NCI-H82 treated with DMSO at 0.1 percent for 48 hours (cell line): ENCODE results near the gene FHIT.

ENCODE experiments used
- DNase-seq: peaks from one replicate; lab custom pipeline; 2025; ENCODE audit not compliant: unreplicated experiment; lab: John Stamatoyannopoulos, UW

The FHIT gene

DNA sequence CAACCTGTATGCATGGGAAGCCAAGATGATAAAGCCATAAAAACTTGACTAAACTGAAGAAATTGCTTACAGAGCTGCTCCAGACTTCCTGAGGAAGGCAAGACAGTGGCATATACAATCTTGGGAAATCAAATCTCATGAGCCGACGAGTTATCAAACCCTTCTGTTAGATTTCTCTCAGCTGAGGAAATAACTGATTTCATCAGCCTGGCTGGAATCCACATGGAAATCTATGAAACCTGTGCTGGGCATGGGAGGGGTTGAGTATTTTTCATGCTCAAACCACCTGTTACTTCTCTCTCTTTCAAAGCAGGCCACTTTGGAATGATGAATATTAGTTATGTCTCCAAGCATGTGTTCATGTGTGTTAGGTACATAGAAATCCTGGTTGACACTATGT lies 727.7 kb downstream of the FHIT start:
- DNase-seq, result no peak

DNA sequence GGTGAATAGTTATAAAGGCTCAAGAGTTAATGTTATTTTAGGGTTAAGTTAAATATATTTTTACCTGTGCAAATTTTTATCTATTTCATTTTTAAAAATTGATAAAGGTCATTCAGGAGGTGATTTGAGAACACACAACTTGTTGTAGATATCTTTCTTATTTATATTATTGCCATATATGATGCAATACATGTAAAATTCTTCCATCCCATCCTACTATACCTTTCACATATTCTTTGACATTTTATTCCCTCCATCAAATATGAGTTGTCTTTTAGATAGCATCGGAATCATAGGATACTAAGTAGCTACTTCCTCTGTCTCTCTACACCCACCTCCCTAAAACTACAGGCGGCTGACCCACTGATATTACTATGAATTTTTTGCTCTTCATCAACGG lies 734.1 kb downstream of the FHIT start:
- no peak for DNase-seq

DNA sequence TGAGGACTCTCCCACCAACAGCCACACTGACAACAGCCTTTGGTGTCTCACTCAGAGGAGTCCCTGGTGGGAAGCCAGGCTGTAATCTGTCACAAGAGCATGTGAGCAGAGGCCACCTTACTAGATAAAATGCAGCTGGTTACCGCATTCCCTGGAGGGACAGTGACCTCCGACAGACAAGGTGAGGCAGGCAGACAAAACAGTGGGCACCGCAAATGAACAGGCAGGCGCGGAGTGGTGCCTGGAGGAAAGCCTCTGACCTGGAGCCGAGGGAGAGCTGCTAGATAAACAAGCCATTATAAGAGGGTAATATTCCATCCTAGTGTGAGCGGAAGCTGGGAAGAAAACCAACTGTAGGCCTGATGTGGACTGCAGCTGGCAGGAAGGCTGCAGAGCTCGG lies 736.4 kb downstream of the FHIT start:
- DNase-seq, result no peak

DNA sequence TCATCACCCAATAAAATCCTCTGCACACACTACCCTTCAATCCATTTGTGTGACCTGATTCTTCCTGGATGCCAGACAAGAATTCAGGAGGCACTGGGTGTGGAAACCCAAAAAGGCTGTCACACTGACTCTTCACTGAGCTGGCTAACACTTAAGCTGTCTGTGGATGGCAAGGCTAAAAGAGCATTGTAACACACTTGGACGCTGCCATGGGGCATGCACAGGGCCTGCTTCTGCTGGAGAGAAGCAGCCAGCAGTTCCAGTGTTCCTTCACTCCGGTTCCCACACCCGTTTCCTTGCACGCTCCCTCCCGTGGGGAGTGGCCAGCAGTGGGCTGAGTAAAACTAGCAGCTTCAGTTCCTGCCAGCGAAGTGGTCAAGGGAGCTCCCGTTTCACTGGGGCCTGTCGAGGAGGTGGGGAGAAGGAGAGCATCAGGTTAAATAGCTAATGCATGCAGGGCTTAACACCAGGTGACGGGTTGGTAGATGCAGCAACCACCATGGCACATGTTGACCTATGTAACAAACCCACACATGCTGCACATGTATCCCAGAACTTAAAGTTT lies 737.1 kb downstream of the FHIT start:
- DNase-seq, result no peak

DNA sequence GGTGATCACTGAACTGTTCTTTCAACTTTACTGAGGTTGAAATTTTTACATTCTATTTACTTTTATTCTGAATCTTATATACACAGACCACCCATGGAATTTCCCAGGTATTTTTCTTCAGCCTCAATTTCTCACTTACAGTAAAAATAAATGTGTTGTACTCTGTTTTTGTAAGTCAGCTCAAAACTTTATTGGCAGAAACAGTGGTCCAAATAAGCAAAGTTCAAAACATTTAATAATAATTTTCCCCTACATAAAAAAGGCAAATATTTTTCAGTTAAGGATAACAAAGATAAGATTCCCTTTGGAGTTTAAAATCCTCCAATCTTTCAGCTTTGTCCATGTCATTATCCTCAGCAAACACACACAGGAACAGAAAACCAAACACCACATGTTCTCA lies 738.0 kb downstream of the FHIT start:
- no peak for DNase-seq

DNA sequence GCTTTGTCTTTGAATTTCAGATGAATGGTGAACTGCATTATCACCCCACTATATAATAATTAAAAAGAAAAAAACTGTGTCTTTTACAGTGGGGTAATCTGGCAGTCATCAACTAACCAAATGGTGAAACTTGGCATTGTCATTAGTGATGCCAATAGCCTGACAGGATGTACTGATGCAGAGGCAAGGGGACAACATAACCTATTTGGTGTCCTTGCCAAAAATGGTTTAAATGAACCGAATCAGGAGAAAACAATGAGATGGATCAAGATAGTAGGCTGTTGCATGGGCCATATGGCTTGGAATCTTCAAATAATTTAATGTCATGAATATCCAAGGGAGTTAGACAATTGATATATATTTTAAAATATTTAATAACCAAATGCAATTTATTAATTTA lies 738.7 kb downstream of the FHIT start:
- DNase-seq, result no peak

DNA sequence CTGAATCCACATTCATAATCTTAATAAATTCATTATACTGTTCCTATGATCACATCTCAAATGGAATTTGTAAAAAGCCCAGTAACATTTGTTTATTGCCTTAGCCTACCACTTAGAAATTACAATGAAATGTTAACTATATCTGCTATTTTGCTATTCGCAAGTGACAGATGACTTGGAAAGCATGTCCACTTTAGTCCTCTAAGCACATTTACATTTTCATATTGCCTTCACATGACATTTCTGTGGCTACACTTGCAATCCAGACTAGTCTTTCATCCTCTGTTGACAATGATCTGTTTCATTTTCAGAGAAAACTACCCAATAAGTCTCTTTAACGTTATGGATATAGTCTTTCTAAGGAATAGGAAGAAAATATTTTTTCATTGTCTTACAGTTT lies 741.8 kb downstream of the FHIT start:
- no peak for DNase-seq

DNA sequence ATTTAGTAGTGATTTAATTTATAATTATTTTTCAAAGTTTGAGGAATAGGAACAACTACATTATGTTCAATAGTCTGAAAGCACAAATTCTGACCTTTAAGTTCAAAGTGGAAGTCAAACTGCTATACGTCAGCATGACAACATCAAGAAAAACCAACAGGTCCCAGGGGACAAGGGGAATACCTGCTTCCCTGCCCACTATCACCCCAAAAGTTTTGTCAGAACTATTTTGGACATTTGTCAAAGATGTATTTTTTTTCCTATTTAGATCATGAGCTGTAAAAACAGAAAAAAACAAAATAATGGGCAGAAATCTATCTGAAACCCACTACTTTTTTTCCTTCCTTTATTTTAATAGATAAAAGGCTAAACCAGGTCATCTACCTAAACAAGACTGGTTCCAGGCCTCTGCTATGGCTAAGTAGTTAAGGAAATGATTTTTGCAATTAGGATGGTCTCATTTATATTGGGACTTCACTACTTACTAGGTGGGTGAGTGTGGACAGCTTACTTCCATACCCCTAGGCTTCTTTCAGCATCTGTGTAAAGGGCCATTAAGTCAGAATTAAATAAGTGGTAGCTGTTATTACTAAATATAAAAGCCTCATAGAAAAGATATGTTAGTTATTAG lies 746.3 kb downstream of the FHIT start:
- DNase-seq, result no peak

DNA sequence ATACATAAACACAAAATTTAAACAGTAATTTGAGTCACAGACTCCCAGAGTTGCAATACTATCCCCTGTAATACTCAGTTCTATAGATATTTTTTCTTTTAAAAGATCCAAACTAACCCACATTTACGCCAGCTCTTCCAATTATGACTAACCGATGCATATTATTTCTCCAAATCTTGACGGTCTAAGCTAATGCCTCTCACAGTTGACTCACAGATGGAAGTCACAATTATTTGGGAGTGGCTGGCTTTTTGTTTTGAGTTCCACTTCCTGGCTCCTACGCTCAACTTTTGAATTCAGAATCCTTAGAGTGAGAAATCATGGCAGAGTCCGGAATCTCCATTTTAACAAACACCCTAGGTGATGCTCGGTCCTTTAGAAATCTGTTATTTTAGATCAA lies 749.9 kb downstream of the FHIT start:
- no peak for DNase-seq

DNA sequence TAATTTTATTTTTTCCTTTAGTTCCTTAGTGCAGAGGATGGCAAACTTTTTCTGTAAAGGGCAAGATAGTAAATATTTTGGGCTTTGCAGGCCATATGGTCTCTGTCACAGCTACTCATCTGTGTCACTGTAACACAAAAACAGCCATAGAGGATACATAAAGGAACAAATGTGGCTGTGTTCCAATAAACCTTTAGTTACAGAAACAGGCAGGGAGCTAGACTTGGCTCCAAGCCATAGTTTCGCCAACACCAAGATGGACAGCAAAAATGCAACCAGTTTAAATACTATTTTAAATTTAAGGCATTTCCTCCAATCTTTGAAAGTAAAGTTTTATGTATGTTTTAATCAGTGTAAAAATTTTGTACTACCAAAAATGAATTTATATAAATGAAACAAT lies 753.4 kb downstream of the FHIT start:
- DNase-seq, result no peak

DNA sequence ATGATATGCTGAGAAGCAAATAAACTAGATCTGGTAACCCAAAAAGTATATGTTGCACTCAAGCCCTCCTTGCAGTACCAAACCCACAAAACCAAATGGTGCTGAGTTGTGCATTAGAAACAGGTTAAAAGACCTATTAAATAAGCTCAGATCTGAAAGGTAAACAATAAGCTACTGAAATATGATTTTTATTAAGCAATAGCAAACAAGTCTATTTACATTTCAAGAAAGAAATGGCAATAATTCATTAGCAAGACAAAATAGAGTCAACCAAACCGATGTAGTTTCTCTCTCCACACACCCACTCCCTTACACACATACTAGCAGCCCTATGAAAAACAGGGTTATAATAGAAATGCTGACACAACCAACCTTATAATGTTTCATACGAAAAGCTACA lies 760.3 kb downstream of the FHIT start:
- no peak for DNase-seq

DNA sequence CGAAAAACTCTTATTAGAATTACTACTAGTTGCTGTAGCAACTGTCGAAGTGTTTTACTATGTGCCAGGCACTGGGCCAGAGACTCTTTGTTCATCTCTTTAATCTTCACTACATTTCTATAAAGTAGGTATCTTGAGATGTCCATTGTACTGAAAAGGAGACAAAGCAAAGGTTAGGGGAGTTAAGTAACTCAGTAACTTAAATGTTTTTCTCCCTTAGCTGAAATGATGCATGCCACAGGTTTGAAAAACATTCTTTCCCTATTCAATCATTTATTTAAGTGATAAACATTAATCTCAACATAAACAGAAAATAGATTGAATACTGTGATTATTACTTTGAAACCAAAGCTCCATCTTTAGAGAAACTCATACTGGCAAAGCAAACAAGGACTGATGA lies 776.2 kb downstream of the FHIT start:
- no peak for DNase-seq

DNA sequence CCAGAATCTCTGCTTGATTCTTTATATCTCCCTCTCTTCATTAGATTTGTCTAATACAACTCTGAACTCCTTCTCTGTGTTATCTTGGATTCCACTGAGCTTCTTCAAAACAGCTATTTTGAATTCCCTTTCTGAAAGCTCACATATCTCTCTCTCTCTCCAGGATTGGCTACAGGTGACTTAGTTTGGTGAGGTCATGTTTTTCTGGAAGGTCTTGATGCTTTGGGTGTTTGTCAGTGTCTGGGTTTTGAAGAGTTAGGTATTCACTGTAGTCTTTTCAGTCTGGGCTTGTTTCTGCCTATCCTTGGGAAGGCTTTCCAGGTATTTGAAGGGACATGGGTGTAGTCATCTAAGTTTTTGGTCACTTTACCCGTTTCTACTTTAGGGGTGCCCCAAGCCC lies 781.8 kb downstream of the FHIT start:
- no peak for DNase-seq

DNA sequence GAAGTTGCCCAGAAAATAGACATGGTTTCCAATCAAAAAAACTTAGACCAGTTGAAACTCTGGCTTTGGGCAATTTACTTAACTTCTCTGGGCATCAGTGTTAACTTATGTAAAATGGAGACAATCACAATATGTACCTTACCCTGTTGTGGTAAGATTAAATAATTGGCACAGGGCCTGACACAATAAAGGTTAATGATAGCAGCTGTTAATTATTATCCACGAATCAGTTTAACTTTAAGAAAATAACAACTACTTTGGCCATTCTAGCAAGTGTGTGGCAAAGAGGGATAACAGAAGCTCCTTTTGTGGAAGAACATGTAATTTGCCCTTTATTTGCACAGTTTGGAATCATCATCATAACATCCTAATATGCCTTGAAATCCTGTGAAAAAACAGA lies 787.6 kb downstream of the FHIT start:
- no peak for DNase-seq

DNA sequence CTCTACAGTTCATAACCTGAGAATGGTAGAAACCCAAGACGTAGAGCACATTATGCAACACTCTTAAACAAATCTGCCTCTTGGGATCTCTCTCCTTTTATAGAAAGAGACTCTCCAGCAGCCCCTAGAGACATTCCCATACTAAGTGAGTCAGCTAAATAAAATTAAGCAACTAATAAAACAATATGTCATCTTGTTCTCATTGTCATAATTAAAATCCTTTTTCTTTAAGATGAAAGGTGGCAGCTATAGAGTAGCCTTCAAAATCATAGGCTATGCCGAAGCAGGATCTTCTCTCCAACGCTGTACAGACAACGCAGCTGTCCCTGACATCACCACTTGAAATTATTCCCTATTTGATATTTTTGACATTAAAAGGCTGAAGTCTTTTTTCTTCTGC lies 790.0 kb downstream of the FHIT start:
- DNase-seq, result no peak

DNA sequence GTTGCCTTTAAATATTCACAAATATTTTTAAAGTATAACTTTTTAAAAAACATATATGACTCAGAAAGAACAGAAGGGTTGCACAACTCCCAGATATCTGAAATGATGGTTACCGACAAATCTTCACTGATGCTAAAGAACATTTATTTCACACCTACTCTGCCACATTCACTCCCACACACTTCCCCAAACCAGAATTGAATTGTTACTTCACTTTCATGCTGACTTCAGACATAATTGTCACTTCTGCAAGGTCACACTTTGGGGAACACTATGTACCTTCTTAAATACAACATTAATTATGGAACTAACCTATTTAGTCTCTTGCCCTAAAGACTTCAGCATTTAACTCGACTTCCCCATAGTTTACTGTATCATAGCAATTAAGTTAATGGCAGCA lies 795.1 kb downstream of the FHIT start:
- DNase-seq, result no peak

DNA sequence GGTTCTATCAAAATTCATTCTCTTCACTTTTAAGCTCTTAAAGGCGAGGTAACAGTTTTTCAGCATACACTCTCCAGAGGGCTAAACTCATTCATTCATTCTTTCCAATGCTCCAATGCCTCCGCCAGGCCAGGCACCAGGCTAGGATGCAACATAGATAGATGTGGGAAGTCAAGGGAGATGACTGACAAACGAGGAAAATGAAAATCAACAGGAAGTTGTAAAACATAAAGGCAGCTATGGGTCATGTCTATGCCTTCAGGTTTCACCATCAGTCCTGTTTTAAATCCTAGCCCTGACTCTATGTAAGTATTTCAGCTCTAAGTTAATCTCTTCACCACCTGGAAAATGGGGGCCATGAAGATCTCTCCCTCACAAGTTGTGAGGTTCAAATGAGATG lies 797.9 kb downstream of the FHIT start:
- DNase-seq, result no peak

DNA sequence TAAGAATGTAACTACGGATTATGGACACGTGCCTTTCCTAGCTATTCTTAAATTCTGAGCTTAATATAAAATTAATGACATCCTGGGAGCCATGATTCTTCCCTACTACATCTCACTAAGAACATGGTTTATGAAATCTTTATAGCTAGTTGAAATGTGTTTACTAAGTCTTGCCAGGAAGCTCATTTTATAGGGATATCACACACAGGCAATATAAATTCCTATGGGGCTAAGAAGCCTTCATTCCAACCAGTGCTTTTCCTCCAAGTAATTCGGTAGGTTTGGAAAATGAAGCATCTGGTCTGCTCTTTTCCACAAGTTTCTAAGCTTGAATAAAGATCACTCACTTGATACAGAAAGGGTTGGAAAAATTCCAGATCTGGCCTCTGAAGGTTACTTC lies 802.6 kb downstream of the FHIT start:
- DNase-seq, result no peak

DNA sequence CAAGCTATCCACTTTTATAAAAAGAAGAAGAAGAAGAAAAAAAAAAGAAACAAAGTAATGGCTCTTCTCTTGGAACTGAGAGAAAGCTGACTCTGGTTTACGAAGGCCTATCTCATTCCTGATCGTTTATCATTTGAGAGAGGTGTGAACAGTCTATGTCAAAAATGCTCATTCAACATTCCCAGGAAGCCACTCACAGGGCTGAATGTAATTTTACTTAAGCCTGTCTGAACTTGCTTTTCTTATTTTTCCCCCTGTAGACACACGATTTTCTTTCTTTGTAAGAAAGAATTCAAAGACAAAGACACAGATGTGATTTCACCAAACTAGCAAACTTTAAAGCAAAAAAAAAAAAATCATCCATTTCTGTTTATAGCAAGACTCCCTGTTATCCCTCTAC lies 805.8 kb downstream of the FHIT start:
- DNase-seq, result no peak

DNA sequence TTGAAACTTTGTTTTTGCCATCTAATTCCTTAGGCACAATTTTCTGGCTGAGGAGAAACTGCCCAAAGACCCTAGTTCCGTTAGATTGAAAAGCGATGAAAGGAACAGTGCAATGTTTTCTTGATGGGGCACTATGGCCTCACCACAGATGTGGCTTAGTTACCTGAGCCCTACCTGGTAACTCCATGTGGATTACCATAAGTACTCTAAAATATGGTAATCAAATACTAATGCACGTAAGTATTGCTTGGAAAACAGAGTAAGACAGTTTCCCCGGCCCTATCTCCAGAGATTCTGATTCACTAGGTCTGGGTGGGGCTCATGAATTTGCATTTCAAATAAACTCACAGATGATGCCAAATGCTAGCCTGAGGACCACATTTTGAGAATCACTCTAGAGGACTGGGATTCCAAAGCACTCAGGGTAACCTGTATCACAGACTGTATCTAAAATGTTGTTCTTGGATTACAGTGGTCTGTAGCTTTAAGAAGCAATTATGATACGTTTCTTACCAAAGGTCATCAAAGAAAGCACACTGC lies 806.3 kb downstream of the FHIT start:
- DNase-seq, result no peak

DNA sequence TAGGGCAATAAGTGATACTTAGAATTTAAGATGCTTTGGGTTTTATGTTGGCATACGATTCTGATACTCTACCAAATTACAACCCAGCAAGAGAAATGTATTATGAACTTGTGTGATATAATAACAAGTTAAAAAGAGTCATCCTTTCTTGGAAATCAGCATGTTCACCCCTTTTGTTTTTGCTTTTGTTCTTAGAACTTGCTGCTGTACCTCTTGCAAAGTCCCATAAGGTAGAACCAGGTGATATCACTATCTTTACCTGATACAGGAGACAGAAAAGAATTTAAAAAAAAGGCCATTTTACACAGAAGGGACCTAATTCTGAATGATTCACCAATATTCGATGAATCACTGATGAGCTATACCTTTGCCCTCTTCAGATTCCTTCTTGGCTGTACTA lies 810.4 kb downstream of the FHIT start:
- no peak for DNase-seq

DNA sequence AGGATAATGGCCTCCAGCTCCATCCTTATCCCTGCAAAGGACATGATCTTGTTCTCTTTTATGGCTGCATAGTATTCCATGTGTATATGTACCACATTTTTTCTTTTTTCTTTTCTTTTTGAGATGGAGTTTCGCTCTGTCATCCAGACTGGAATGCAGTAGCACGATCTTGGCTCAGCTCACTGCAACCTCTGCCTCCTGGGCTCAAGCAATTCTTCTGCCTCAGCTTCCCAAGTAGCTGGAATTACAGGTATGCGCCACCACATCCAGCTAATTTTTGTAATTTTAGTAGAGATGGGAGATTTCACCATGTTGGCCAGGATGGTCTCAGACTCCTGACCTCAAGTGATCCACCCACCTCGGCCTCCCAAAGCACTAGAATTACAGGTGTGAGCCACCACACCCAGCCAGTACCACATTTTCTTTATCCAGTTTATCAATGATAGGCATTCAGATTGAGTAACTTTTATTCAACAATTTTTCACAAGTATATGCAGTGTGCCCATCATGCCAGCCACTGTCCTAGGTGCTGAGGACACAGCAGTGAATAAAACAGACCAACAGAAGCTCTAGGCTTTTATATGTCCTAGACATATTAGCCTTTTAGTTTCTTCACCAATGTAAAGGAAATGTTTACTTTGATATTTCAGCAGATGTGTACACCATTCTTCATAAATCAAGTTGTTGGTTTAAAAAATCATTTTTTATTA lies 815.2 kb downstream of the FHIT start:
- no peak for DNase-seq

DNA sequence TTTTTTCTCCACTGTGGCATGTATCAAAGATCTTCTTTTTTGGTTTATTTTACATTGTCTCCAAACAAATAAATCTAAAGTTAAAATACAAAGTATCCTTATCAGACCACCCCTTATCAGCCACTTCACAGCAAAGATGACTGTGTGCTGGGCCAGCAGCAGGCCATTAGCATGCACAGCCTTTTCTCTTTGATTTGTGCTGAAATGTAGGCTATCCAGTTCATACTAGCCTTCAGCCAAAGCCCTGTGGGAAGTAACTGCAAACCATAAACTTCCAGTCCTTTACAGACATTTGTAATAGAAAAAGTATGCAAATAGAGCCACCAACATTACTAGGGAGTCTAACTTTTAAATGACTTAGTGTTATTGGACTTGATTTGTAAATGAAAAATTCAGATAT lies 816.3 kb downstream of the FHIT start:
- DNase-seq, result no peak
